ENCODE measurements around the gene SMURF2.

DNA sequence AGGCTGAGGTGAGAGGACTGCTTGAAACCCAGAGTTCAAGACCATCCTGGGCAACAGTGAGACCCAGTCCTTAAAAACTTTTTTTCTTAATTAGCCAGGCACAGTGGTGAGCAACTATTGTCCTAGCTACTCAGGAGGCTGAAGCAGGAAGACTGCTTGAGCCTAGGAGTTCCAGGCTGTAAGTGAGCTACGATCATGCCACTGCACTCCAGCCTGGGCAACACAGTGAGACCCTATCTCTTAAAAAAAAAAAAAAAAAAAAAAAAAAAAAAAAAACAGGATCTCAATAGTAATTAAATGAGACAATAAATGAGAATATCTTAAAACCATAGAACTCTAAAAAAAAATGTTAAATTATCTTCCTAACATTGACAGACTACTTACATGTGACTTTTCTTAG, 14.3 kb downstream of the SMURF2 start:
- TF ChIP-seq POLR2A (IDR thresholded peaks at IDR 0.05; ENCODE audit: low read depth, low read length) (no peak), RAD51 (IDR thresholded peaks at IDR 0.05) (no peak), PRDM15 (CRISPR knock-in tag; IDR thresholded peaks at IDR 0.05) (no peak), HCFC1 (IDR thresholded peaks at IDR 0.05; ENCODE audit: low read length) (no peak), RCOR1 (conservative IDR thresholded peaks at IDR 0.05; ENCODE audit: low read depth, low read length) (no peak), STAT1 (conservative IDR thresholded peaks at IDR 0.05) (no peak), SREBF2 (IDR thresholded peaks at IDR 0.05; ENCODE audit: low read length) (no peak), FOS (IDR thresholded peaks at IDR 0.05; ENCODE audit: borderline replicate concordance, extremely low read depth, insufficient read length) (no peak), HDAC6 (IDR thresholded peaks at IDR 0.05; ENCODE audit: unreplicated experiment) (no peak), ZBTB40 (IDR thresholded peaks at IDR 0.05; ENCODE audit: borderline replicate concordance) (no peak)
- TF ChIP-seq, protein P1, sequence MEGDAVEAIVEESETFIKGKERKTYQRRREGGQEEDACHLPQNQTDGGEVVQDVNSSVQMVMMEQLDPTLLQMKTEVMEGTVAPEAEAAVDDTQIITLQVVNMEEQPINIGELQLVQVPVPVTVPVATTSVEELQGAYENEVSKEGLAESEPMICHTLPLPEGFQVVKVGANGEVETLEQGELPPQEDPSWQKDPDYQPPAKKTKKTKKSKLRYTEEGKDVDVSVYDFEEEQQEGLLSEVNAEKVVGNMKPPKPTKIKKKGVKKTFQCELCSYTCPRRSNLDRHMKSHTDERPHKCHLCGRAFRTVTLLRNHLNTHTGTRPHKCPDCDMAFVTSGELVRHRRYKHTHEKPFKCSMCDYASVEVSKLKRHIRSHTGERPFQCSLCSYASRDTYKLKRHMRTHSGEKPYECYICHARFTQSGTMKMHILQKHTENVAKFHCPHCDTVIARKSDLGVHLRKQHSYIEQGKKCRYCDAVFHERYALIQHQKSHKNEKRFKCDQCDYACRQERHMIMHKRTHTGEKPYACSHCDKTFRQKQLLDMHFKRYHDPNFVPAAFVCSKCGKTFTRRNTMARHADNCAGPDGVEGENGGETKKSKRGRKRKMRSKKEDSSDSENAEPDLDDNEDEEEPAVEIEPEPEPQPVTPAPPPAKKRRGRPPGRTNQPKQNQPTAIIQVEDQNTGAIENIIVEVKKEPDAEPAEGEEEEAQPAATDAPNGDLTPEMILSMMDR (IDR thresholded peaks at IDR 0.05 in 2 of 3, conservative IDR thresholded peaks at IDR 0.05 in 1 of 3; ENCODE audit: control insufficient read depth in 2 of 3, extremely low read depth in 1 of 3, insufficient read depth in 1 of 3, low read depth in 3 of 3, low read length in 3 of 3) = no peak
